GM06990 (cell line): ENCODE results near the gene DAO.
A peak's percentile ranks its signal among the peaks of the same experiment; 100 is the strongest.

Source experiments
- DNase-seq: peaks from one replicate; pipeline ENCODE4 v3.0.0-alpha.2; 2011; ENCODE audit not compliant: insufficient read length; ENCODE audit errors: extremely low read depth
- H3K27me3 ChIP-seq: replicated peaks from 2 replicates; pipeline ENCODE4 v1.6.0; 2011; ENCODE audit warnings: low read length; ENCODE audit not compliant: control insufficient read depth, insufficient read depth
- H3K36me3 ChIP-seq: 2 replicates; pipeline ENCODE4 v1.5.1; 2011; ENCODE audit warnings: low read length; ENCODE audit not compliant: control insufficient read depth, insufficient read depth
- H3K4me3 ChIP-seq: replicated peaks from 2 replicates; pipeline ENCODE4 v1.5.1; 2011; ENCODE audit warnings: low read depth, mild to moderate bottlenecking, control low read depth, low read length
- TF ChIP-seq, protein P1 (sequence below): IDR thresholded peaks from 2 replicates; pipeline ENCODE4 v1.5.1; 2011; ENCODE audit warnings: low read length, control low read depth, mild to moderate bottlenecking, inconsistent platforms; ENCODE audit not compliant: insufficient read depth, poor library complexity, severe bottlenecking

The DAO gene

DNA sequence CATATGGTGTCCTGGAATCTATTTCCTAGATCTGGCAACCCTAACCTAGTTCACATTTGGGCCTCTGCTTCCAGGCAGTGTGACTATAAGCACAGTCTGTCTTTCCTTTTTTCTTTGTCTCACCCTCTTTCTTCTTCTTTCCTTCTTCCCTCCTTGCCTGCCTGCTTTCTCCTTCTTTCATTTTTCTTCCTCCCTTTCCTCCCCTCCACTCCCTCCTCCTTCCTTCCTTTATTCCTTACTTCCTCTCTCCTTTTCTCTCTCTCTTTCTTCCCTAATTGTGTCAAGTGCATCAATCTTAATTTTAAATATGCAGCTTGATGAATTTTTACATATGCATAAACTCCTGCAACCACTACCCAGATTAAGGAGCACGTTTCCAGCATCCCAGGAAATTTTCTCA lies 4.6 kb upstream of the DAO start:
- TF ChIP-seq, protein P1, sequence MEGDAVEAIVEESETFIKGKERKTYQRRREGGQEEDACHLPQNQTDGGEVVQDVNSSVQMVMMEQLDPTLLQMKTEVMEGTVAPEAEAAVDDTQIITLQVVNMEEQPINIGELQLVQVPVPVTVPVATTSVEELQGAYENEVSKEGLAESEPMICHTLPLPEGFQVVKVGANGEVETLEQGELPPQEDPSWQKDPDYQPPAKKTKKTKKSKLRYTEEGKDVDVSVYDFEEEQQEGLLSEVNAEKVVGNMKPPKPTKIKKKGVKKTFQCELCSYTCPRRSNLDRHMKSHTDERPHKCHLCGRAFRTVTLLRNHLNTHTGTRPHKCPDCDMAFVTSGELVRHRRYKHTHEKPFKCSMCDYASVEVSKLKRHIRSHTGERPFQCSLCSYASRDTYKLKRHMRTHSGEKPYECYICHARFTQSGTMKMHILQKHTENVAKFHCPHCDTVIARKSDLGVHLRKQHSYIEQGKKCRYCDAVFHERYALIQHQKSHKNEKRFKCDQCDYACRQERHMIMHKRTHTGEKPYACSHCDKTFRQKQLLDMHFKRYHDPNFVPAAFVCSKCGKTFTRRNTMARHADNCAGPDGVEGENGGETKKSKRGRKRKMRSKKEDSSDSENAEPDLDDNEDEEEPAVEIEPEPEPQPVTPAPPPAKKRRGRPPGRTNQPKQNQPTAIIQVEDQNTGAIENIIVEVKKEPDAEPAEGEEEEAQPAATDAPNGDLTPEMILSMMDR = no peak
- H3K4me3 ChIP-seq = no peak overlapping the region

DNA sequence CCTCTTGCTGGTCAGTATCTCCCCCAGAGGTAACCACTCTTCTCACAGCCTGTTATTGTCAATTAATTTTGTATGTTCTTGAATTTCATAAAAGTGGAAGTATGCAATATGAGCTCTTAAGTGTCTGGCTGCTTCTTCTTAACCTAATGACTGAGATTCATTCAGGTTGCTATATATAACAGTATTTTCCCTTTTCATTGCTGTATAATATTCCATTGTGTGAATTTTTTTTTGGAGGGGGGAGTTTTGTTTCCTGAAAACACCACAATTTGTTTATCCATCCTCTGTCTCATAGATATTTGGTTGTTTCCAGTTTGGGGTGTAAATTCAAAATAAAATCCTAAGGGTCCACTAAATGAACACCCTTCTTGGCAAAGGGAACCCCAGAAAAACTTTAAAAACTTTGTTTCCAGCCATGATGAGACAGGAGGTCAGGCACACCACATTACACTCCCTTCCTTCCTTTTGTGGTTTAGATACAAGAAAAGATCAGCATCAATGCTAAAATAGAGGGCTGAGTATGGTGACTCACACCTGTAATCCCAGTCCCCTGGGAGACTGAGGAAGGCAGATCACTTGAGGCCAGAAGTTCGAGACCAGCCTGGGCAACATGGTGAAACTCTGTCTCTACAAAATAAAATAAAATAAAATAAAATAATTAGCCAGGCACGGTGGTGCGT lies 4.1 kb upstream of the DAO start:
- no peak overlapping the region for H3K4me3 ChIP-seq
- H3K27me3 ChIP-seq = no peaks in the 10 kb centered on the region
- TF ChIP-seq, protein P1 = no peak
- H3K36me3 ChIP-seq = no peaks in the 10 kb centered on the region
- DNase-seq = no peak

More for the DNA sequence above, 4.6 kb upstream of the DAO start:
- no peaks in the 10 kb centered on the region for H3K27me3 ChIP-seq
- no peak for DNase-seq
- H3K36me3 ChIP-seq = no peaks in the 10 kb centered on the region

DNA sequence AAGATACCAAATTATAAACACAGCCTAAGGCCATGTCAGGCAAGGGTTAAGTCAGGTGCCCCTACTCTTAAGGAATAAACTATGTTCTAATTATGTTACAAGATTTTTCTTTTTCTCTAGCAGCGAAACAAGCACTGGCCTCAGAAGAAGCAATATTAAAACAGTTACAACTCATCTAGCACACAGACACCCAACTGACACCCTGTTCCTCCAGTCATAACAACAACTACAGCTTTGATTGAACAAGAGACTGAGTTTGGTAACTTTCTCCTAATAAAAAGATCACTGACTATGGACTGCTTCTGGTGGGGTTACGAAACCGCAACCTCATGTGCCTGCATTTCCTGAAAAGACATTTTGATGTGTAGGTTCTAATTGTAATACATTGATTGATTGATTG lies 3.3 kb upstream of the DAO start:
- no peaks in the 10 kb centered on the region for H3K36me3 ChIP-seq
- TF ChIP-seq, protein P1 = no peak
- no peaks in the 10 kb centered on the region for H3K27me3 ChIP-seq
- DNase-seq = no peak
- H3K4me3 ChIP-seq = no peak overlapping the region

DNA sequence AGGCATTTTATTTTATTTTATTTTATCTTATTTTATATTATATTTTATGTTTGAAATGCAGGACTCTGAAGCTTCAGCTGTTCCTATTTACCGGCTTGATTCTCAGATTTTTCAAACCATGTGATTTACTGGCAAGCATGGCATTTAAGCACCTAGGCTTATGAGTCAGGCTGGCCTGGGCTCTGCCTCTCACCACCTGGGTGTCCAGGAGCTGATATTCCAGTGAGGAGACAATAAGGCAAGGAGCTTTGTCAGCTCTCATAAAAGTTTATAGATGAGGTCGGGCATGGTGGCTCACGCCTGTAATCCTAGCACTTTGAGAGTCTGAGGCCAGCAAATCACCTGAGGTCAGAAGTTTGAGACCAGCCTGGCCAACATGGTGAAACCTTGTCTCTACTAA lies 2.1 kb downstream of the DAO start:
- no peak for DNase-seq
- TF ChIP-seq, protein P1 = no peak
- Histone ChIP-seq H3K36me3 (no peaks in the 10 kb centered on the region), H3K27me3 (no peaks in the 10 kb centered on the region), H3K4me3 (no peak overlapping the region)

DNA sequence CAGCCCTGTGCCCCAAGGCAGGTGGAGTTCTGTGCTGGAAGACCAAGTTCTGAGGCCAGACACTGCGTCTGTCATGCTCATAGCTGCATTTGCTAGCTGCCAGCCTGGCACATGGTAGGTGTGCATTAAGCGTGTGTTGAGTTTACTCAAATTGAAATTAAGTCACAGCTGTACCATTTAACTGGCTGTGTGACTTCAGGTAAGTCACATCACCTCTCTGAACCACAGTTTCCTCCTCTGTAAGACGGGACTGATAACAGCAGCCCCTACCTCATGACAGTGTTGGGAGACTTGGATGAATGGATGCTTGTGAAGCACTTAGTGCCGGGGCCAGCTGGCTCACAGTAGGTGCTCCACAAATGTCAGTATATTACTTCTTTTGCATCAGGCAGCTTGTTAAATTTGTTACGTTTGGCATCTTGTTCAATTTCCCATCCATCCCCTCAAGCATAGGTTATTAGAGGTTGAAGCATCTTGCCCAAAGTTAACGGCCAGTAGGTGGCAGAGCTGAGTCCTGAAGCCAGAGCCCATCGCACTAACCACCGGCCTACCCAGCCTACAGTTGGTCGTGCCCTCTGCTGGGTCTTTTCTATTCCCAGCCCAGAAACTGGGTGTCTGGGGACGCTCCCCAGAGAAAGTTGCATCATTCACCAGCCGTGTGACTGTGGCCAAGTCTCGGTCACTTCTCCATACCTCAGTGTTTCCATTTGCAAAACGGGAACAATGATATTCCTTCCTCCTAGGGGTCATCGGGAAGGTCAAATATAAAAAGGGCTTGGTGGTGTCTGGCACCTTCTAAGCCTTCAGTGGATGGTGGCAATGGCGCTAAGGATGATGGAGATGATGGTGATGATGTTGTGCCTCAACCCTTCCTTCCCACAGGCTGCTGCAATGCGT lies 4.5 kb downstream of the DAO start:
- no peak overlapping the region for H3K4me3 ChIP-seq
- no peaks in the 10 kb centered on the region for H3K36me3 ChIP-seq
- no peaks in the 10 kb centered on the region for H3K27me3 ChIP-seq
- peak; percentile 20 for DNase-seq
- TF ChIP-seq, protein P1 = peak; percentile 83
